IPS-NIHi7 (cell line): ENCODE results near the gene CFAP410.
A peak's percentile ranks its signal among the peaks of the same experiment; 100 is the strongest.

Experiments
- DNase-seq: peaks from one replicate; pipeline ENCODE4 v3.0.0; 2012; ENCODE audit warnings: mixed read lengths; ENCODE audit errors: extremely low spot score

CFAP410 gene

DNA sequence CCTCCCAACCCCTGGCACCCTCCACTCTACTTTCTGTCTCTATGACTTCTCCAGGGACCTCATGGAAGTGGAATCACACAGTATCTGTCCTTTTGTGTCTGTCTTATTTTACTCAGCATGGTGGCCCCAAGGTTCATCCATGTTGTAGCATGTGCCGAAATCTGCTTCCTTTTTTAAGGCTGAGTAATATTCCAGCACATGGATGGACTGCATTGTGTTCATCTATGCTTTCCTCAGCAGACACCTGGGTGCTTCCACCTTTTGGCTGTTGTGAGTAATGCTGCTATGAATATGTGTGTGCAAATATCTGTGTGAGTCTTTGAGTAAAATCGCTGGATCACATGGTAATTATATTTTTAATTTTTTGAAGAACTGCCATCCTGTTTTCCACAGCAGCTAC, 40.9 kb downstream of the CFAP410 start:
- no peak for DNase-seq

DNA sequence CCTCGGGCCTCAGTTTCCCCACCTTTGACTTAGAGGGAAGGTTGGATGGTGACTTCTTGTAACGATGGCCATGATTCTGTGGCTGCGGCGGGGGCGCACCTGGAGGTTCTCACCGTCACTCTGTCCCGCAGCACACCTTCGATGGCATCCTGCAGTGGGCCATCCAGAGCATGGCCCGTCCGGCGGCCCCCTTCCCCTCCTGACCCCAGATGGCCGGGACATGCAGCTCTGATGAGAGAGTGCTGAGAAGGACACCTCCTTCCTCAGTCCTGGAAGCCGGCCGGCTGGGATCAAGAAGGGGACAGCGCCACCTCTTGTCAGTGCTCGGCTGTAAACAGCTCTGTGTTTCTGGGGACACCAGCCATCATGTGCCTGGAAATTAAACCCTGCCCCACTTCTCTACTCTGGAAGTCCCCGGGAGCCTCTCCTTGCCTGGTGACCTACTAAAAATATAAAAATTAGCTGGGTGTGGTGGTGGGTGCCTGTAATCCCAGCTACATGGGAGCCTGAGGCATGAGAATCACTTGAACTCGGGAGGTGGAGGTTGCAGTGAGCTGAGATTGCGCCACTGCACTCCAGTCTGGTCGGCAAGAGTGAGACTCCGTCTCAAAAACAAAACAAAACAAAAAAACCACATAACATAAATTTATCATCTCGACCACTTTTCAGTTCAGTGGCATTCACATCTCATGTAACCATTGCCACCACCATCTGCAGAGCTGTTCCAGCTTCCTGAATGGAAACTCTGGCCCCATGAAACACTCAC, 41.5 kb downstream of the CFAP410 start:
- peak; percentile 94 for DNase-seq

DNA sequence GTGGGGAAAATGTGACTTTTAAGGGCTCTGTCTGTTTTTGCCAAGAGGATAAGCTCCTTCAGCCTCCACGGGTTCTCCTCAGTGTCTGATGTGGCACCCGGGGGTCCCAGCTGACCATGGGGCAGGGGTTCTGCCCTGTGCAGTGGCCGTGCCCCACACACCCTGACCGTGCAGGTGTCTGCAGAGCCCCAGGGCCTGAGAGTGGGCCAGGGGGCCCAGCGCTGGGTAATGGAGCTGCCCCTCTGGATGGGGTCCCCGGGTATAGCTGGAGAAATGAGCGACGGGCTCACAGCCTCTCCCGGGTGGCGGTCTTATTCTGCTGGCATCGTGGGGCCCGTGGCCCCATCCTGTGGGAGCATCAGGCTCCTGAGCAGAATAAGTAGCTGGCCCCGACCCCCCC, 42.3 kb downstream of the CFAP410 start:
- DNase-seq, result no peak

DNA sequence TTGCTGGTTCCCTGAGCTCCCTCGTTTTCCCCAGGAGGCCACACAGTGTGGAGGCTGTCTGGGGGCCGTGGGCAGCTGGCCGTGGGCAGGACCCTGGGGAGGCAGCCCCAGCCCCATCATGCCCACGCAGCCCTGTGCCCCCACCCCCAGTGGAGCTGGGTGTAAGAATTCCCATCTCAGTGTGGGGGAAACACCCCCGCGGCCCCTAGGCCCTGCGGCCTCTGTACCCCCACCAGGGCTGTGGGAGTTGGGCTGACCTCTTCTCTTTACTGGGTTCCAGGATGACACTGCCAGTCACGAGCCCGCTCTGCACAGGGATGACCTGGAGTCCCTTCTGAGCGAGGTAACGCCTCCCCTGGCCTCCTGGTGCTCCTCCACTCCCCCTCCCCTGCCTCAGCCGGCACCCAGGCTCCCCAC, 43.1 kb downstream of the CFAP410 start:
- no peak for DNase-seq

- DNase-seq, result no peak
These were observed 43.5 kb downstream of the CFAP410 start for GRCh38 chr21:44295646-44296045.

GRCh38 chr21:44295163-44295573, 44.0 kb downstream of the CFAP410 start:
- DNase-seq, result no peak

GRCh38 chr21:44294391-44295162, 44.6 kb downstream of the CFAP410 start:
- DNase-seq, result no peak

GRCh38 chr21:44293551-44294231, 45.5 kb downstream of the CFAP410 start:
- DNase-seq, result no peak

DNA sequence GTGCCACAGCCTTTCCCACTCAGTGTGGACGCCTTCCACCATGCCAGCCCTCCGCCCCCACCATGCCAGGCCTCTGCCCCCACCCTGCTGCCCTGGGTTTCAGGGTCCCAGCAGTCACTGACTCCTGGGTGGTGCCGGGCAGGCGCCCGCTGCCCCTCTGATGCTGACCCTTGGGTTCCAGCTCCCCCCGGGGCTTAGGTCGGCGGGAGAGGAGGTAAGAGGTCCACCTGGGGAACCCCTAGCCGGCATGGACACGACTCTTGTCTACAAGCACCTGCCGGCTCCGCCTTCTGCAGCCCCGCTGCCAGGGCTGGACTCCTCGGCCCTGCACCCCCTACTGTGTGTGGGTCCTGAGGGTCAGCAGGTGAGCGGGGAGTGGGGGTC, 46.4 kb downstream of the CFAP410 start:
- no peak for DNase-seq

- DNase-seq, result peak; percentile 76
These were observed 47.0 kb downstream of the CFAP410 start for GRCh38 chr21:44291936-44292811.

GRCh38 chr21:44291078-44291935, 47.9 kb downstream of the CFAP410 start:
- DNase-seq, result no peak

DNA sequence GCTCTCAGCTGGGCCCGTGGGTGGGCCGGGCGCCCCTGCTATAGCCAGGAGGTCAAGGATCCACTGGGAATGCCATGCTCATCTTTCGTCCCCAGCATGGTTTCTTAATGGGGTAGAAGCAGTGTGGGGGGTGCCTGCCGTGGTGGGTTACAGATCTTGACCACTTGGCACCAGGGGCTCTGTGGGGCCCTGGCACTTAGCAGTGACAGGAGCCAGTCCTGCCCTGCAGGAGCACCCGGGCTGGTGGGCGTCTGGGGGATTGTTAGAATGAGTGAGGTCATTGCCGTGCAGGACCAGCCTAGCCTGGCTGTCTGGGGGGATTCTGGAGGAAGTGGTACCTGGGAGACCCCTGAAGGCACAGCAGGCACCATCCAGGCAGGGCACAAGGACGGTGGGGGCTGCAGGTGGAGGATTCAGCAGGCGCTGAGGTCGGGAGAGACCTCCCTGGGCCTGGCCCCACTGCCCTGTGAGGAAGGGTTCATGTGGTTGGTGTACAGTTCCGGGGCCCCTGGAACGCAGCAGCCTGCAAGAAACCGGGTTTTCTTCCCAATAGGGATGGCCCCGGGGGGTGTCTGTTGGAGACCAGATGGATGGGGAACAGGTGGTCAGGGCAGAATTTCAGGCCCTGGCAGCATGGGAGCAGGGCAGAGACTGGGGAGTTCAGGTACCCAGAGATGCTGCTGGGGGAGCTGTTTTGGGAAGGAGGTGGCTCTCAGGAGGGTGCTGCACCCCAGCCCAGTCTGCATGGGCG, 48.7 kb downstream of the CFAP410 start:
- DNase-seq, result no peak

DNA sequence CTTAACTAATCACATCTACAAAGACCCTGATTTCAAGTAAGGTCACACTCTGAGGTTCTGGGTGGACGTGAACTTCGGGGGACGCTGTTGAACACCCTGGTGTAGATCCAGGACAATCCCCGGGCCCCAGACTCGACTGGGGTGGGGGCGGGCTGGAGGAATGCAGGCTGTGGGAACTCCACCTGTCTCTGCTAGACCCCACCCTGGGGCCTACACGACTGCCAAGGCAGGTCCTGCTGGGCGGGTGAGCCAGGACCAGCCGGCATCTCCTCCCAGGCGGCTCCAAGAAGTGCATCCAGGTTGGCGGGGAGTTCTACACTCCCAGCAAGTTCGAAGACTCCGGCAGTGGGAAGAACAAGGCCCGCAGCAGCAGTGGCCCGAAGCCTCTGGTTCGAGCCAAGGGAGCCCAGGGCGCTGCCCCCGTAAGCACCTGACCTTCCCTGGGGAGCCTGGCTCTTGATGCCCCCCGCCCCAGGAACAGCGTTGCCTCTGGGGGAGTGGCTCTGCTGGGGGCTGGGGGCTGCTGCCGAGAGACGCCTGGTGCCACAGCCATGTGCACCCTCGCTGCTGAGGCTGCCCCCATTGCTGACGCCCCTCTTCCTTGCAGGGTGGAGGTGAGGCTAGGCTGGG, 49.7 kb downstream of the CFAP410 start:
- no peak for DNase-seq

DNA sequence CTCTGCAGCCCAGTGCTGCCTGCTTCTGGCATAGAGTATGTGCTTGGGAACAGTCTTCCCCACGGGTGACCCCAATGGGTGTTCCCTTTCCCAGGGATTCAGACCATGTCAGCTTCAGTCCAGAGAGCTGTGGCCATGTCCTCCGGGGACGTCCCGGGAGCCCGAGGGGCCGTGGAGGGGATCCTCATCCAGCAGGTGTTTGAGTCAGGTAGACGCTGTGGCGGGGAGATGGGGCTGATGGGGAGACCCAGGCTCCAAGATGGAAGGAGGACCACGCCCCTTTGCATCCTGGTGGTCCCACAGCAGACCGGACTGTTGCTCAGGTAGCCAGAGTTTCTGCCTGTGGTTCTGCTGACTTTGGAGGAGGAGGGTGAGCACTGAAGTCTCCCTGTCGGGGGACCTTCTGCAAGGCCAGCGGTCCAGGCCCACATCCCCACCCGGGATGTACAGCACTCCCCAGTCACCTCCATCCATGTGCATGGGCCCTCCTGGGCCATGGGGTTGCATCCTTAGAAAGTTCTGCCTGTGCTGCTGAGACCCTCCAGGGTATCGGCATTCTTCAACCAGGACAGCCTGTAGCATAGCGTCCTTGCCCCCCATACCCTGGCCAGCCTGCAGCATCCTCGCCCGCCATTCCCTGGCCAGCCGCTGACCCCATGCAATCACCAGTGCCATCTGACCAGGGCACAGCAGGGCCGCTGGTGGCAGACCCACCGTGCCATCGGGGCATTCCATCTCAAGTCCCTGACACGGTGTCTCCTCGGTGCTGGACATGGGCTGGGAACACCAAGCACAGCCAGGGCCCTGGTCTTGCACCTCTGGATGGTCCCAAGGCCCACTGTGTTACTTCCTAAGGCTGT, 50.7 kb downstream of the CFAP410 start:
- DNase-seq, result no peak

GRCh38 chr21:44286716-44287632, 52.2 kb downstream of the CFAP410 start:
- no peak for DNase-seq

DNA sequence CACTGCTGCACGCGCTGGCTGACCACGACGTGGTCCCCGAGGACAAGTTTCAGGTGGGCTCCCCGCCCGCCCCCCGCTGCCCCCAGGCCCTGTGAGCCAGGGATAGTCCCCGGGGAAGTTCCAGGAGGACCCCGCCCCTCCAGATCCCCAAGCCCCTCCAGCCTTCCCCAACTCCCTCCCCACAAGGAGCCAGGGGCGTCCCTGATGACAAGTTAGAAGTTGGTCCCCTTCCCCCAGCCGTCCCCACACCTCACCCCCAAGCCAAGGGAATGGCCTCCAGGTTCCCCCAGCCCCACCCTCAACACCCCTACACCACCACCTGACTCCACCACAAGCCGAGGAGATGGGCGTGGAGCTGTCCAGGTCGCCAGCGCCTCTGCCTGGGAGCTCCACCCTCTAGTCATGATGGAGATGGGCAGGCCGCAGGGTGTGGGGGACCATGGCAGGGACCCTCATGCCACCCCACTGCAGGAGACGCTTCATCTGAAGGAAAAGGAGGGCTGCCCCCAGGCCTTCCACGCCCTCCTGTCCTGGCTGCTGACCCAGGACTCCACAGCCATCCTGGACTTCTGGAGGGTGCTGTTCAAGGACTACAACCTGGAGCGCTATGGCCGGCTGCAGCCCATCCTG, 53.0 kb downstream of the CFAP410 start:
- DNase-seq, result no peak
